GM21619 (cell line): ENCODE measurements around the gene EMCN.

Experiments
- ATAC-seq: cut with Tn5 transposase; IDR thresholded peaks from one replicate; pipeline ENCODE4 v1.9.1; 2021; ENCODE audit not compliant: unreplicated experiment

Gene EMCN

GRCh38 chr4:100493756-100494155, 24.1 kb downstream of the EMCN start:
- no peak for ATAC-seq

GRCh38 chr4:100492129-100492528, 25.7 kb downstream of the EMCN start:
- no peak for ATAC-seq

GRCh38 chr4:100489305-100489704, 28.5 kb downstream of the EMCN start:
- no peak for ATAC-seq

GRCh38 chr4:100486496-100486895, 31.3 kb downstream of the EMCN start:
- ATAC-seq = no peak

GRCh38 chr4:100483796-100484195, 34.0 kb downstream of the EMCN start:
- ATAC-seq = no peak

GRCh38 chr4:100479971-100480370, 37.9 kb downstream of the EMCN start:
- no peak for ATAC-seq

GRCh38 chr4:100469555-100469954, 48.3 kb downstream of the EMCN start:
- ATAC-seq = no peak

GRCh38 chr4:100466501-100466900, 51.3 kb downstream of the EMCN start:
- ATAC-seq = no peak

GRCh38 chr4:100461807-100462605, 55.8 kb downstream of the EMCN start:
- no peak for ATAC-seq

- ATAC-seq = no peak
These were observed 67.4 kb downstream of the EMCN start for GRCh38 chr4:100450449-100450848.

GRCh38 chr4:100431416-100431815, 86.4 kb downstream of the EMCN start:
- no peak for ATAC-seq

GRCh38 chr4:100430451-100430850, 87.4 kb downstream of the EMCN start:
- no peak for ATAC-seq

- ATAC-seq = no peak
These were observed 88.2 kb downstream of the EMCN start for GRCh38 chr4:100429616-100430015.

- ATAC-seq = no peak
These were observed 89.8 kb downstream of the EMCN start for GRCh38 chr4:100428051-100428450.

GRCh38 chr4:100424376-100424775, 93.4 kb downstream of the EMCN start:
- ATAC-seq = no peak

GRCh38 chr4:100422894-100423293, 94.9 kb downstream of the EMCN start:
- no peak for ATAC-seq

- no peak for ATAC-seq
These were observed 96.4 kb downstream of the EMCN start for GRCh38 chr4:100421361-100421978.

GRCh38 chr4:100420571-100420970, 97.3 kb downstream of the EMCN start:
- ATAC-seq = no peak

- ATAC-seq = no peak
These were observed 100.3 kb downstream of the EMCN start for GRCh38 chr4:100417565-100417964.

- ATAC-seq = no peak
These were observed 103.6 kb downstream of the EMCN start for GRCh38 chr4:100414016-100414790.

- no peak for ATAC-seq
These were observed 126.0 kb downstream of the EMCN start for GRCh38 chr4:100391863-100392262.

GRCh38 chr4:100391086-100391485, 126.7 kb downstream of the EMCN start:
- ATAC-seq = no peak
